ENCODE results near the gene ACKR3. TPM values are rescaled to one million over a fixed set of nuclear protein-coding genes. Genes with fewer than 3 reads are reported as not detected.

Gene ACKR3
- total RNA-seq, 3 donors from 2014 or later = 15.1 to 39.4 (median 23.6) TPM

DNA sequence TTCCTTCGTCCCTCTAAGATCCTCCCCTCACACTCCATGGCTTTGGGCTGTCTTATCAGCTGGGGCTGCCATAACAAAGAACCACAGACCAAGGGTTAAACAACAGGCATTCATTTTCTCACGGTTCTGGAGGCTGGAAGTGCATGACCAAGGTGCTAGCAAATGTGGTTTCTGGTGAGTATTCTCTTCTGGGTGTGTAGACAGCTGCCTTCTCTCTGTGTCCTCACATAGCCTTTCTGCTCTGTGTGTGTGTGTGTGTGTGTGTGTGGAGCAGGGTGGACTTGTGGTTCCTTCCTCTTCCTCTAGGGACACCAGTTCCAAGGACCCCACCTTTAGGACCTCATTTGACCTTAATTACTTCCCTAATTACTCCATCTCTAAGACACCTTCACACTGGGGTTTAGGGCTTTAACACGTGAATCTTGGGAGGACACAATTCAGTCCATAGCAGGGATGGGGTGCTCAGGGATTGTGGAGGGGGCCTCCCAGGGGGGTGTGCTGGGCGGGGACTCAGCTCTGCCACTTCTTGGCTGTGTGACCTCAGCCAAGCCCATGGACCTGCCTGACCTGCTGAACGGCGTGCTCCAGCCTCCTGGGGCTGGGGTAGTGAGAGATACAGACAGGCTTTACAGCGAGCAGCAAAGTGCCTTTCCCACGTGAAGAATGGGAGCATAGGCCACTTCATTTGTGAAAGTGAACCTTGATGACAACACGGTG lies 38.0 kb downstream of the ACKR3 start:
- intact Hi-C loops (cut with DNase I; ENCODE audit: low total_unique reads) = no loop called here
- H3K36me3 ChIP-seq = no peaks in the 10 kb centered on the region
- no peak for DNase-seq (ENCODE audit: low spot score in 2 of 2)
- no peaks in the 10 kb centered on the region for H3K4me1 ChIP-seq
- H3K27me3 ChIP-seq = no peaks in the 10 kb centered on the region
- no peak overlapping the region for H3K27ac ChIP-seq
- no peak overlapping the region for H3K4me3 ChIP-seq
- TF ChIP-seq, protein P1, sequence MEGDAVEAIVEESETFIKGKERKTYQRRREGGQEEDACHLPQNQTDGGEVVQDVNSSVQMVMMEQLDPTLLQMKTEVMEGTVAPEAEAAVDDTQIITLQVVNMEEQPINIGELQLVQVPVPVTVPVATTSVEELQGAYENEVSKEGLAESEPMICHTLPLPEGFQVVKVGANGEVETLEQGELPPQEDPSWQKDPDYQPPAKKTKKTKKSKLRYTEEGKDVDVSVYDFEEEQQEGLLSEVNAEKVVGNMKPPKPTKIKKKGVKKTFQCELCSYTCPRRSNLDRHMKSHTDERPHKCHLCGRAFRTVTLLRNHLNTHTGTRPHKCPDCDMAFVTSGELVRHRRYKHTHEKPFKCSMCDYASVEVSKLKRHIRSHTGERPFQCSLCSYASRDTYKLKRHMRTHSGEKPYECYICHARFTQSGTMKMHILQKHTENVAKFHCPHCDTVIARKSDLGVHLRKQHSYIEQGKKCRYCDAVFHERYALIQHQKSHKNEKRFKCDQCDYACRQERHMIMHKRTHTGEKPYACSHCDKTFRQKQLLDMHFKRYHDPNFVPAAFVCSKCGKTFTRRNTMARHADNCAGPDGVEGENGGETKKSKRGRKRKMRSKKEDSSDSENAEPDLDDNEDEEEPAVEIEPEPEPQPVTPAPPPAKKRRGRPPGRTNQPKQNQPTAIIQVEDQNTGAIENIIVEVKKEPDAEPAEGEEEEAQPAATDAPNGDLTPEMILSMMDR (IDR thresholded peaks at IDR 0.05) = no peak
- TF ChIP-seq POLR2A (IDR thresholded peaks at IDR 0.05) (no peak), POLR2AphosphoS5 (IDR thresholded peaks at IDR 0.05) (no peak)
- H3K9me3 ChIP-seq = no peaks in the 10 kb centered on the region

DNA sequence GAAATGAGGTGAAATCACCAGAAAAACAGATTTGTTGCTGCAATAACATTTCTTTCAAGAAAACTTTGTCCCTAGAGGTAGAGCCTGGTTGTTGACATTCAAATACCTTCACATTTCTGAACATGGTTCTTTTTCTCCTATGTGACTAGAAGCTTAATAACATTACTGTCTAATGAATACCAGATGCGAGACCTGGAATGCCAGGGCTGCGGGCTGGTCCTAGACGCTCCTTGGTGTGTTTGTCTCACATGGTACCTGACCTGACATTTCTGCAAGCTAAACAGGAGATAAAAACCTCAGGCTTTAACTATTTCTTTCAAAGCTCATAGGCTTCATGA lies 38.5 kb downstream of the ACKR3 start:
- TF ChIP-seq POLR2A (IDR thresholded peaks at IDR 0.05) (no peak), POLR2AphosphoS5 (IDR thresholded peaks at IDR 0.05) (no peak)
- TF ChIP-seq, protein P1 (IDR thresholded peaks at IDR 0.05) = no peak
- DNase-seq (ENCODE audit: low spot score in 2 of 2) = no peak
- intact Hi-C loops (cut with DNase I; ENCODE audit: low total_unique reads) = no loop called here
- Histone ChIP-seq H3K27me3 (no peaks in the 10 kb centered on the region), H3K4me1 (no peaks in the 10 kb centered on the region), H3K9me3 (no peaks in the 10 kb centered on the region), H3K4me3 (no peak overlapping the region), H3K36me3 (no peaks in the 10 kb centered on the region), H3K27ac (no peak overlapping the region)

DNA sequence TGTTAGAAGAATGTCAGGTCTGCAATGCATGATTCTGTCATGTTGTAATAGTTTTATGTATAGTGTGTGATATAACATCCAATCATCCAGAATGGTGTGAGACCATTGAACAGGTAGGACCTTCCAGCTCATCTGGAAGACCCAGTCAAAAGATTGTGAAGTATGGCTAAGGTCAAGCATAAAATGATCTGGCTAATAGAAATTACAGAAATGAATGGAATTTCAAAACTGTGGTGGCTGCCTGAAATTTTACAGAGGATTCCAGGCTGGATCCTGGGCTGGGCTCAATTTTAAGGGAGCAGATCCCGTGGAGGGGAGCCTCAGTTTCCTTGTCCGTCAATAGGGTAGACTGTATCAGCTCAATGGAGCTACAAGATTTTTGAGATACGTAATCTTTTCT lies 39.1 kb downstream of the ACKR3 start:
- intact Hi-C loops (cut with DNase I; ENCODE audit: low total_unique reads) = no loop called here
- H3K27me3 ChIP-seq = no peaks in the 10 kb centered on the region
- no peaks in the 10 kb centered on the region for H3K4me1 ChIP-seq
- H3K36me3 ChIP-seq = no peaks in the 10 kb centered on the region
- TF ChIP-seq POLR2A (IDR thresholded peaks at IDR 0.05) (no peak), POLR2AphosphoS5 (IDR thresholded peaks at IDR 0.05) (no peak)
- TF ChIP-seq, protein P1 (IDR thresholded peaks at IDR 0.05) = no peak
- H3K27ac ChIP-seq = no peak overlapping the region
- no peak for DNase-seq (ENCODE audit: low spot score in 2 of 2)
- H3K9me3 ChIP-seq = no peaks in the 10 kb centered on the region
- no peak overlapping the region for H3K4me3 ChIP-seq

DNA sequence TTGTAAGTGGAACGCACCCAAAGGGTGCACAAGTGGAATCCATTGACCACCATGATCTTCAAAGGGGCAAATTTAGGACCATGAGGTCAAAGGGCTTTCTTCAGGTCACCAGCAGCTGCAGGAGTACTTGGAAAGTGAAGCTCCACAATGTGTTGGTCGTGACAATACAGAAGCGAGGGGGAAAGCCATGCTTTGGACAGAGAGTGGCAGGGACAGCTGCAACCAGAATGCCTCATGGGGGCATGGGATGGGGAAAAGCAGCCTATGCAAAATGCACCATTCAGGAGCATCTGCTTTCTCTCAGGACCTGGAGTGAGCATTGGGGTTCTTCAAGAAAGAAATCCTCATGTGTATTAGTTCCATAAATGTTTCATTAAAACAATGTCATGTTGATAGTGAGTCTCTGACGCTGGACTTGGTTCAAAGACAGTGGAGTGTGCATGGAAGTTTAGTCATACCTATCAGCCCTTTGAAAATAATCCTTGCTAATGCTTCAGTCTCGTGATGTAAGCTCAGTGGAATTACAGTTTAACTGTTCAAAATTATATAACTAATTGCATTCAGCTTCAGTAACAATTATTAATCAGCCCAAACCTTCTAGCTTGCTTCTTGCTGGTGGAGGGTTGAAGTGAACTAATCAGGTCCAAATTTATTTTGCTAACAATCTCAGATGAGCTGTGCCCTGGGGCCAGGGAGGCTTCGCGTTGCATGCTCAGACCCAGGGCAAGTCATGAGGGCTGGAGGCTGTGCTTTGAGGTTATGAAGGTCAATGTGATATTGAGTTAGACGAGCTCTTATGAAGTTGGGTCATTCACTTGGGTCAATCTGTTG lies 41.6 kb downstream of the ACKR3 start:
- Histone ChIP-seq H3K9me3 (no peaks in the 10 kb centered on the region), H3K36me3 (no peaks in the 10 kb centered on the region), H3K4me3 (no peak overlapping the region), H3K27me3 (no peaks in the 10 kb centered on the region), H3K4me1 (no peaks in the 10 kb centered on the region), H3K27ac (no peak overlapping the region)
- DNase-seq (ENCODE audit: low spot score in 2 of 2) = no peak
- TF ChIP-seq, protein P1 (IDR thresholded peaks at IDR 0.05) = no peak
- no peak for TF ChIP-seq POLR2AphosphoS5 (IDR thresholded peaks at IDR 0.05)
- TF ChIP-seq POLR2A (IDR thresholded peaks at IDR 0.05) = no peak
- intact Hi-C loops (cut with DNase I; ENCODE audit: low total_unique reads) = no loop called here

DNA sequence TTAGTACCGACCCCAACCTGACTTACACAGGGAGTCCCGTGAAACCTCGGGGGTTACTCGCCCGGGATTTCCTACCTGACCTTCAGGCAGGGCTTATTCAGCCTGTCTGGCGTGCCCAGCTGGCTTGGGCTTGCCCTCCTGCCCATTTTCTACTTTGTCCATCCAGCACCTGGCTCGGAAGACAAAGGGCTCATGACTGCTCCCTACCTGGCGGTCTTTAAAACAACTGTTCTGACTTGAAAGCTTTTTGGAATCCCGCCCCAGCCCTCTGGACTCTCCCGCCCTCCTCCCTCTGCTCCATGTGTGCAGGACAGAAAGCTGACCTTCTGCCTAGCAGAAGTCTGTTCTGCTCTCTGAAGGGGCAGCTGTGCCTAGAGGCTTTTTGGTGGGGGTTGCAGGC lies 43.1 kb downstream of the ACKR3 start:
- H3K36me3 ChIP-seq = no peaks in the 10 kb centered on the region
- no peak overlapping the region for H3K27ac ChIP-seq
- H3K9me3 ChIP-seq = no peaks in the 10 kb centered on the region
- H3K4me3 ChIP-seq = no peak overlapping the region
- DNase-seq (ENCODE audit: low spot score in 2 of 2) = no peak
- H3K27me3 ChIP-seq = no peaks in the 10 kb centered on the region
- no peaks in the 10 kb centered on the region for H3K4me1 ChIP-seq
- intact Hi-C loops (cut with DNase I; ENCODE audit: low total_unique reads) = no loop called here
- TF ChIP-seq, protein P1 (IDR thresholded peaks at IDR 0.05) = no peak
- TF ChIP-seq POLR2A (IDR thresholded peaks at IDR 0.05) = no peak
- no peak for TF ChIP-seq POLR2AphosphoS5 (IDR thresholded peaks at IDR 0.05)

Measured in breast epithelium (tissue), 4 donors.